ENCODE data around the gene ADAM11.
A peak's percentile ranks its signal among the peaks of the same experiment; 100 is the strongest.
"Not testable (repeated sequence)": the region's sequence is repeated elsewhere in the genome, so short reads cannot be mapped to it uniquely, and the experiment has no call there.

The ADAM11 gene

GRCh38 chr17:44798356-44798755 is 39.6 kb downstream of the ADAM11 start:
- no peak for DNase-seq

GRCh38 chr17:44801880-44802279 is 43.1 kb downstream of the ADAM11 start:
- DNase-seq, result no peak

GRCh38 chr17:44804302-44805089 is 45.7 kb downstream of the ADAM11 start:
- no peak for DNase-seq

- DNase-seq, result no peak
Observed at GRCh38 chr17:44807093-44807816, 48.5 kb downstream of the ADAM11 start.

GRCh38 chr17:44807817-44808155 is 49.0 kb downstream of the ADAM11 start:
- DNase-seq, result no peak

GRCh38 chr17:44808156-44808555 is 49.4 kb downstream of the ADAM11 start:
- DNase-seq, result no peak

GRCh38 chr17:44808656-44809388 is 50.0 kb downstream of the ADAM11 start:
- DNase-seq, result not testable (repeated sequence)

GRCh38 chr17:44812263-44812662 is 53.5 kb downstream of the ADAM11 start:
- DNase-seq, result no peak

- DNase-seq, result not testable (repeated sequence)
Observed at GRCh38 chr17:44818508-44818907, 59.7 kb downstream of the ADAM11 start.

GRCh38 chr17:44820631-44821212 is 61.9 kb downstream of the ADAM11 start:
- peak; percentile 81 for DNase-seq

GRCh38 chr17:44825236-44825635 is 66.4 kb downstream of the ADAM11 start:
- DNase-seq, result not testable (repeated sequence)

- no peak for DNase-seq
Observed at GRCh38 chr17:44826123-44826790, 67.5 kb downstream of the ADAM11 start.

- no peak for DNase-seq
Observed at GRCh38 chr17:44827863-44828262, 69.1 kb downstream of the ADAM11 start.

GRCh38 chr17:44828919-44829522 is 70.2 kb downstream of the ADAM11 start:
- no peak for DNase-seq

GRCh38 chr17:44829523-44830358 is 71.0 kb downstream of the ADAM11 start, which contains the start of gene GJC1:
TSS of gene GJC1 (minus strand) at chr17:44830287. CDS start at chr17:44805817, 24,470 bp downstream.
- DNase-seq, result peak; percentile 46

GRCh38 chr17:44830359-44831288 is 71.8 kb downstream of the ADAM11 start:
- DNase-seq, result no peak

GRCh38 chr17:44831371-44831770 is 72.6 kb downstream of the ADAM11 start:
- no peak for DNase-seq
